GM12865 (cell line): ENCODE results near the gene ENTPD6.
"Not testable (repeated sequence)": the region's sequence is repeated elsewhere in the genome, so short reads cannot be mapped to it uniquely, and the experiment has no call there.

Experiments
- DNase-seq: peaks from one replicate; pipeline ENCODE4 v3.0.0; 2010; ENCODE audit warnings: low read depth
- H3K4me3 ChIP-seq: 2 replicates; pipeline ENCODE4 v1.5.1; 2011; ENCODE audit warnings: mild to moderate bottlenecking, low read depth, low read length, control low read depth
- CTCF ChIP-seq: IDR thresholded peaks from 2 replicates; pipeline ENCODE4 v1.5.1; 2011; ENCODE audit warnings: low read length, control low read depth, low read depth, inconsistent platforms; ENCODE audit not compliant: insufficient read depth; ENCODE audit errors: missing control alignments

Gene ENTPD6

GRCh38 chr20:25258828-25259227 is 63.3 kb downstream of the ENTPD6 start:
- no peak overlapping the region for H3K4me3 ChIP-seq
- DNase-seq: no peak
- no peak for TF ChIP-seq CTCF

GRCh38 chr20:25259358-25259757 is 63.8 kb downstream of the ENTPD6 start:
- H3K4me3 ChIP-seq: no peak overlapping the region
- no peak for TF ChIP-seq CTCF
- no peak for DNase-seq

- no peak overlapping the region for H3K4me3 ChIP-seq
- no peak for DNase-seq
- TF ChIP-seq CTCF: no peak
Observed at GRCh38 chr20:25259788-25260254, 64.3 kb downstream of the ENTPD6 start.

GRCh38 chr20:25260770-25261437 is 65.4 kb downstream of the ENTPD6 start:
- H3K4me3 ChIP-seq, DNase-seq: not testable (repeated sequence)

GRCh38 chr20:25269057-25269832 is 73.7 kb downstream of the ENTPD6 start:
- TF ChIP-seq CTCF: no peak
- no peak overlapping the region for H3K4me3 ChIP-seq
- DNase-seq: no peak

GRCh38 chr20:25269833-25270170 is 74.3 kb downstream of the ENTPD6 start:
- no peak overlapping the region for H3K4me3 ChIP-seq
- no peak for TF ChIP-seq CTCF
- DNase-seq: no peak

GRCh38 chr20:25270829-25271251 is 75.3 kb downstream of the ENTPD6 start:
- H3K4me3 ChIP-seq: no peak overlapping the region
- TF ChIP-seq CTCF: no peak
- no peak for DNase-seq
